NB4 (cell line): ENCODE measurements around the gene HMX3.

ENCODE experiments used
- DNase-seq: peaks from one replicate; pipeline ENCODE4 v3.0.0; 2010; ENCODE audit warnings: low read depth
- H3K4me3 ChIP-seq: one replicate; pipeline ENCODE4 v1.5.1; 2011; ENCODE audit warnings: mild to moderate bottlenecking, low read depth, low read length, moderate library complexity
- CTCF ChIP-seq: IDR thresholded peaks from one replicate; pipeline ENCODE4 v1.5.1; 2012; ENCODE audit warnings: low read depth, low read length
- MAX ChIP-seq: IDR thresholded peaks from 2 replicates; pipeline ENCODE4 v1.6.1; 2011; ENCODE audit warnings: low read depth, low read length
- MYC ChIP-seq: IDR thresholded peaks from 2 replicates; pipeline ENCODE4 v1.6.1; 2011; ENCODE audit warnings: low read depth, low read length
- POLR2A ChIP-seq: IDR thresholded peaks from 2 replicates; pipeline ENCODE4 v1.6.1; 2011; ENCODE audit warnings: mild to moderate bottlenecking; ENCODE audit not compliant: insufficient read length; ENCODE audit errors: extremely low read depth

The HMX3 gene

GRCh38 chr10:123146894-123147634 is 11.3 kb downstream of the HMX3 start:
- no peak for TF ChIP-seq CTCF
- TF ChIP-seq POLR2A, result no peak
- no peak for TF ChIP-seq MAX
- no peak for TF ChIP-seq MYC
- DNase-seq, result no peak
- H3K4me3 ChIP-seq, result no peak overlapping the region

- TF ChIP-seq POLR2A (no peak), MYC (no peak)
- DNase-seq, result peak; percentile 66
- no peak within 1 kb of the TSS for H3K4me3 ChIP-seq
Observed at GRCh38 chr10:123147635-123148413, 12.1 kb downstream of the HMX3 start, which contains the start of gene HMX2. Gene HMX2, plus strand, starts transcription at chr10:123148136. Its CDS starts 243 bp downstream, at chr10:123148379.

- TF ChIP-seq MYC (no peak; the same call in 1 of the 2 replicates), POLR2A (no peak), MAX (no peak), CTCF (no peak)
- no peak overlapping the region for H3K4me3 ChIP-seq
- DNase-seq, result peak; percentile 24
Observed at GRCh38 chr10:123148414-123149161, 12.8 kb downstream of the HMX3 start.

GRCh38 chr10:123149162-123149567 is 13.4 kb downstream of the HMX3 start:
- H3K4me3 ChIP-seq, result no peak overlapping the region
- no peak for DNase-seq
- no peak for TF ChIP-seq MAX
- TF ChIP-seq MYC, result no peak
- no peak for TF ChIP-seq POLR2A
- no peak for TF ChIP-seq CTCF

- TF ChIP-seq MAX (no peak), MYC (no peak), POLR2A (no peak), CTCF (no peak)
- no peak overlapping the region for H3K4me3 ChIP-seq
- no peak for DNase-seq
Observed at GRCh38 chr10:123149568-123150270, 13.9 kb downstream of the HMX3 start.
